GM06990 (cell line): ENCODE results near the gene MAP3K21.

Experiments used
- DNase-seq: peaks from one replicate; pipeline ENCODE4 v3.0.0-alpha.2; 2011; ENCODE audit not compliant: insufficient read length; ENCODE audit errors: extremely low read depth
- H3K27me3 ChIP-seq: replicated peaks from 2 replicates; pipeline ENCODE4 v1.6.0; 2011; ENCODE audit warnings: low read length; ENCODE audit not compliant: control insufficient read depth, insufficient read depth
- H3K36me3 ChIP-seq: 2 replicates; pipeline ENCODE4 v1.5.1; 2011; ENCODE audit warnings: low read length; ENCODE audit not compliant: control insufficient read depth, insufficient read depth
- H3K4me3 ChIP-seq: replicated peaks from 2 replicates; pipeline ENCODE4 v1.5.1; 2011; ENCODE audit warnings: low read depth, mild to moderate bottlenecking, control low read depth, low read length
- TF ChIP-seq, protein P1 (sequence below): IDR thresholded peaks from 2 replicates; pipeline ENCODE4 v1.5.1; 2011; ENCODE audit warnings: low read length, control low read depth, mild to moderate bottlenecking, inconsistent platforms; ENCODE audit not compliant: insufficient read depth, poor library complexity, severe bottlenecking

The MAP3K21 gene

DNA sequence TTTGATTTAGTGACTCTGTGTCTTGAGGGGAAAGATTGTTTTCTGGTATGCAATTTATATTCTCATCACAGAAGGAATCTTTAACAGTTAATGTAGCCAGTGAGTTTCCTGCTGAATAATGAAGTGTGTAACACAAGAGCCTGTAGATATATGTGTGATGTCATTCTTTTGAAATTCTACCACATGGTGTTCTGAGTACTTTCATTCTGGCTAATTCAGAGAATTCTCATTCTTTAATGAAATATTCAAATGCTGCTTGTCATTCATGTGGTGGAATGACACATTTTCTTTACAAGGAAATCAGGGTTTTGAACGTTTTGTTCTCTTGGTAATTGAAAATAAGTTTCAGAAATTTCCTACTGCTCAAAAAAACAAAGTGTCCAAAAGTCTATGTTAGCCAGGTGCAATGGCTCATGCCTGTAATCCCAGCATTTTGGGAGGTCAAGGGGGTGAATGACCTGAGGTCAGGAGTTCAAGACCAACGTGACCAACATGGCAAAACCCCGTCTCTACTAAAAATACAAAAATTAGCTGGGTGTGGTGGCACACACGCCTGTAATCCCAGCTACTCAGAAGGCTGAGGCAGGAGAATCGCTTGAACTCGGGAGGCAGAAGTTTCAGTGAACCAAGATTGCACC is 79.6 kb downstream of the MAP3K21 start:
- TF ChIP-seq, protein P1, sequence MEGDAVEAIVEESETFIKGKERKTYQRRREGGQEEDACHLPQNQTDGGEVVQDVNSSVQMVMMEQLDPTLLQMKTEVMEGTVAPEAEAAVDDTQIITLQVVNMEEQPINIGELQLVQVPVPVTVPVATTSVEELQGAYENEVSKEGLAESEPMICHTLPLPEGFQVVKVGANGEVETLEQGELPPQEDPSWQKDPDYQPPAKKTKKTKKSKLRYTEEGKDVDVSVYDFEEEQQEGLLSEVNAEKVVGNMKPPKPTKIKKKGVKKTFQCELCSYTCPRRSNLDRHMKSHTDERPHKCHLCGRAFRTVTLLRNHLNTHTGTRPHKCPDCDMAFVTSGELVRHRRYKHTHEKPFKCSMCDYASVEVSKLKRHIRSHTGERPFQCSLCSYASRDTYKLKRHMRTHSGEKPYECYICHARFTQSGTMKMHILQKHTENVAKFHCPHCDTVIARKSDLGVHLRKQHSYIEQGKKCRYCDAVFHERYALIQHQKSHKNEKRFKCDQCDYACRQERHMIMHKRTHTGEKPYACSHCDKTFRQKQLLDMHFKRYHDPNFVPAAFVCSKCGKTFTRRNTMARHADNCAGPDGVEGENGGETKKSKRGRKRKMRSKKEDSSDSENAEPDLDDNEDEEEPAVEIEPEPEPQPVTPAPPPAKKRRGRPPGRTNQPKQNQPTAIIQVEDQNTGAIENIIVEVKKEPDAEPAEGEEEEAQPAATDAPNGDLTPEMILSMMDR = no peak
- peak; percentile 14 for DNase-seq
- no peak overlapping the region for H3K4me3 ChIP-seq
- H3K36me3 ChIP-seq = no peaks in the 10 kb centered on the region
- no peaks in the 10 kb centered on the region for H3K27me3 ChIP-seq

DNA sequence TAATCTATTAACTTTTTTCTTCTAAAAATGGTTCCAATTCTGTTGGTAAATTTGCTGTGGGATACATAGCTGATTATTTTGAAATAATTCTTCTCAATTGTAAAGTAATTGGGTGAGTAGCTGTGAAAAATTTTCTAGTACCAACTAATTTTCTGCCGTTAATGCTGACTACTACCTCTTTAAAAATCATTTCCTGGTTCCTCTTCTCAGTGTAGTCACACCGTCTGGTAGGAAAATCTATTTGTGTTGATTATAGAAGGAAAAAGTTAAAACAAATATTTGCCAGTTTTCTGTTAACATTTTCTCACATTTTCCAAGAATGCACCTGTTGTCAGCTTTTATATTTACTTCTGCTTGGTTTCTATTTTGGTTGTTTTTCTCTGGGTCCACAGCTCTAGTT is 82.0 kb downstream of the MAP3K21 start:
- Histone ChIP-seq H3K36me3 (no peaks in the 10 kb centered on the region), H3K27me3 (no peaks in the 10 kb centered on the region), H3K4me3 (no peak overlapping the region)
- no peak for DNase-seq
- TF ChIP-seq, protein P1 = no peak

DNA sequence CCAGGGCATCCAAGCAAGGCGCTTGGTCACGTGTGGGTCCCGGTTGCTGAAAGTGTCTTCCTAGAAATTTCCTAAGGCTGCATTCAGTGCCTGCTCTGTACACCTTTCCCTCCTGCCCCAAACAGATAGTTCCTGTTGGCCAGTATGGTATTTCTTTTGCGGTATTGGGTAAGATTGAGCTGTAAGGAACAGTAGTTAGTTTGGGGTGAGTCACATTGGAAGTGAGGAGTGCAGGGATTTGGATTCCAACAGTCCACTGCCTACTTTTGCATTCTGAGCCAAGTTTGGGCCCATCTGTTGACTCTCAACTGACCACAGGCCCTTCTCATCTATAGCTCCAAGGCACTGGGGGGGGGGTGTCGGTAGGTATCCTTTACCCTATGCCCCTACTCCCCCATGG is 83.4 kb downstream of the MAP3K21 start:
- H3K36me3 ChIP-seq = no peaks in the 10 kb centered on the region
- no peak for DNase-seq
- no peaks in the 10 kb centered on the region for H3K27me3 ChIP-seq
- TF ChIP-seq, protein P1 = no peak
- H3K4me3 ChIP-seq = no peak overlapping the region

DNA sequence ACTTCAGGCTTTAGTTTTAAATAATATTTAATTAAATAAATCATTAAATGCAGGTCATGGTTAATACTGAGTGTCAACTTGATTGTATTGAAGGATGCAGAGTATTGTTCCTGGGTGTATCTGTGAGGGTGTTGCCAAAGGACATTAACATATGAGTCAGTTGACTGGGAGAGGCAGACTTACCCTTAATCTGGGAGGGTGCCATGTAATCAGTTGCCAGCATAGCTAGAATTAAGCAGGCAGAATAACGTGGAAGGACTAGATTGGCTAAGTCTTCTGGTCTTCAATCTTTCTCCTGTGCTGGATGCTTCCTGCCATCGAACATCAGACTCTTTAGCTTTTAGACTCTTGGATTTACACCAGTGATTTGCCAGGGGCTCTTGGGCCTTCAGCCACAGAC is 85.3 kb downstream of the MAP3K21 start:
- no peaks in the 10 kb centered on the region for H3K36me3 ChIP-seq
- no peaks in the 10 kb centered on the region for H3K27me3 ChIP-seq
- TF ChIP-seq, protein P1 = no peak
- DNase-seq = no peak
- no peak overlapping the region for H3K4me3 ChIP-seq

DNA sequence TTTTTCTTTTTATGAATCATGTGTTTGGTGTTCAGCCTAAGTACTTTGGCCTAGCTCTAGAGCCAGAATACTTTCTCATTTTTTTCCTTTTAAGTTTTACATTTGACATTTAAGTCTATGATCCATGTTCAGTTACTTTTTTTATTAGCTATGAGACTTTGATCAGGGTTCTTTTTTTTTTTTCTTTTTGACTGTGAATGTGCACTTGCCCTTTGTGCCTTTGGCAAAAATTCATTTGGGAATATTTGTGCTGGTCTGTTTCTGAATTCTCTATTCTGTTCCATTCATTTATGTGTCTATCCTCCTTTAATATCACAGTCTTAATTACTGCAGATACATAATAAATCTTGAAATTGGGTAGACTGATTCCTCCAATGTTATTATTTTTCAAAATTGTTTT is 93.8 kb downstream of the MAP3K21 start:
- H3K36me3 ChIP-seq = no peaks in the 10 kb centered on the region
- TF ChIP-seq, protein P1 = no peak
- no peak overlapping the region for H3K4me3 ChIP-seq
- DNase-seq = no peak
- H3K27me3 ChIP-seq = no peaks in the 10 kb centered on the region

DNA sequence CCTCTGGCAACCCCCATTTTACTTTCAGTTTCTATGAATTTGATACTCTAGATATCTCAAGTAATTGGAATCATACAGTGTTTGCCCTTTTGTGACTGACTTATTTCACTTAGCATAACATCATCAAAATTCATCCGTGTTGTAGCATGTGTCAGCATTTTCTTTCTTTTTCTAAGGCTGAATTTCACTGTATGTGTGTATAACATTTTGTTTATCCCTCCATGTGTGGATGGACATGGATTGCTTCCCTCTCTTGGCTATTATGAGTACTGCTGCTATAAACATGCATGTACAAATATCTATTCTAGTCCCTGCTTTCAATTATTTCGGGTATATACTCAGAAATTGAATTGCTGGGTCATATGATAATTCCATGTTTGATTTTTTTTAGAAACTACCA is 97.3 kb downstream of the MAP3K21 start:
- Histone ChIP-seq H3K36me3 (no peaks in the 10 kb centered on the region), H3K27me3 (no peaks in the 10 kb centered on the region), H3K4me3 (no peak overlapping the region)
- DNase-seq = no peak
- TF ChIP-seq, protein P1 = no peak
